Fibroblast of mammary gland (primary cell): ENCODE results near the gene HBM.

Source experiments
- DNase-seq: peaks from one replicate; pipeline ENCODE4 v3.0.0-alpha.2; 2010; ENCODE audit warnings: low read depth
- H3K4me3 ChIP-seq: 2 replicates; pipeline ENCODE4 v1.5.1; 2011; ENCODE audit warnings: low read depth, mild to moderate bottlenecking, low read length, moderate library complexity; ENCODE audit not compliant: control insufficient read depth
- TF ChIP-seq, protein P1 (sequence below): conservative IDR thresholded peaks from 2 replicates; pipeline ENCODE4 v1.5.1; 2011; ENCODE audit warnings: low read depth, low read length, inconsistent platforms; ENCODE audit not compliant: control insufficient read depth, insufficient read depth

The HBM gene

DNA sequence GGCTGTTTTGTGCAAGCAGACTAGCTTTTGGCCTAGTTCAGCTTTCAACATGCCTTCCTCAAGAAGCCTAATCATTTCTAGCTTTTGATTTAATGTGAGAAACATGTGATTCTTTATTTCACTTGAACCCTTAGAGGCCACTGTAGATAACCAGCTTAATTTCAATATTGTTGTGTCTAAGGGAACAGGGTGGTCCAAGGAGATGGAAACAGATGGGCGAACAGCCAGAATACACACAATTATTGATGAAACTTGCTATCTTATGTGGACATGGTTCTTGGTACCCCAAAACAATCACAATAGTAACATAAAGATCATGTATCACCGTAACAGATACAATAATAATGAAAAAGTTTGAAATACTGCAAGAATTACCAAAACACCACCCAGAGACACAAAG is 32.1 kb upstream of the HBM start:
- no peak for DNase-seq
- H3K4me3 ChIP-seq: no peak overlapping the region
- TF ChIP-seq, protein P1, sequence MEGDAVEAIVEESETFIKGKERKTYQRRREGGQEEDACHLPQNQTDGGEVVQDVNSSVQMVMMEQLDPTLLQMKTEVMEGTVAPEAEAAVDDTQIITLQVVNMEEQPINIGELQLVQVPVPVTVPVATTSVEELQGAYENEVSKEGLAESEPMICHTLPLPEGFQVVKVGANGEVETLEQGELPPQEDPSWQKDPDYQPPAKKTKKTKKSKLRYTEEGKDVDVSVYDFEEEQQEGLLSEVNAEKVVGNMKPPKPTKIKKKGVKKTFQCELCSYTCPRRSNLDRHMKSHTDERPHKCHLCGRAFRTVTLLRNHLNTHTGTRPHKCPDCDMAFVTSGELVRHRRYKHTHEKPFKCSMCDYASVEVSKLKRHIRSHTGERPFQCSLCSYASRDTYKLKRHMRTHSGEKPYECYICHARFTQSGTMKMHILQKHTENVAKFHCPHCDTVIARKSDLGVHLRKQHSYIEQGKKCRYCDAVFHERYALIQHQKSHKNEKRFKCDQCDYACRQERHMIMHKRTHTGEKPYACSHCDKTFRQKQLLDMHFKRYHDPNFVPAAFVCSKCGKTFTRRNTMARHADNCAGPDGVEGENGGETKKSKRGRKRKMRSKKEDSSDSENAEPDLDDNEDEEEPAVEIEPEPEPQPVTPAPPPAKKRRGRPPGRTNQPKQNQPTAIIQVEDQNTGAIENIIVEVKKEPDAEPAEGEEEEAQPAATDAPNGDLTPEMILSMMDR: no peak

DNA sequence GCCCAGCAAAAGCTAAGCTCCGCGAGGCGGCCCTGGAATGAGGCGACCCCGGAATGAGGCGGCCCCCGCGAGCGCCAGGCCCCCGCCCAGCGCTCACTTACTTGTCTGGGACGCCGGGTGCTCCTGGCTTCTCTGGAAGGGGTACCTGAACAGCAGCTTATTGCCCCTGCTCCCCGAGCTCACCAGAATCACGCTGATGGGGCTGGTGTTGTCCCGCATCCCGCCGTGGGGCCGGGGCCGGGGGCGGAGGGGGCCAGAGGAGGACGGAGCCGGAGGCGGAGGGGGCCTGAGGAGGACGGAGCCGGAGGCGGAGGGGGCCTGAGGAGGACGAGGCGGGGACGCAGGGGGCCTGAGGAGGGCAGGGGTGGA is 27.7 kb upstream of the HBM start:
- TF ChIP-seq, protein P1: no peak
- DNase-seq: no peak
- H3K4me3 ChIP-seq: peak overlapping the region; percentile 70

DNA sequence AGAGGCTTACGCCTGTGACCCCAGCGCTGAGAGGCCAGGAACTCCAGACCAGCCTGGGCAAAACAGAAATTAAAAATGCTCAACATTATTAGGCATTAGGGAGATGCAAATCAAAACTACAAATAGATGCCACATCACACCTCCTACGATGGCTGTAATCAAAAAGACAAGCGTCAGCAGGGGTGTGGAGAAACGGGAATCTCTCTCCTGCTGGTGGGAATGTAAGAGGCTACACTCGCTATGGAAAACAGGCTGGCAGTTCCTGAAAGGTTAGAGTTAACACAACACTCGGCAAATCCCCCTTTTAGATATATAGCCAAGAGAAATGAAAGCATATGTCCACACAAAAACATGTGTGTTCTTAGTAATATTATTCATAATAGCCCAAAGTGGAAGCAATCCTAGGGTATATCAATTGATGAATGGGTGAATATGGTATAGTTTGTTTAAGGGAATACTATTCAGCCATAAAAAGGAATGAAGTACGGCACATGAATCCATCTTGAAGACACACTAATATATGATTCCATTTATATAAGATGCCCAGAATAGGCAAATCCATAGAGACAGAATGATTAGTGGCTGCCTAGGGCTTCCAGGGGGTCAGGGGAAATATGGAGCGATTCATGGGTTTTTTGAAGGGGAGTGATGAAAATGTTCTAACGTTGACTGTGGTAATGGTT is 25.5 kb upstream of the HBM start:
- TF ChIP-seq, protein P1: no peak
- no peak for DNase-seq
- no peak overlapping the region for H3K4me3 ChIP-seq

DNA sequence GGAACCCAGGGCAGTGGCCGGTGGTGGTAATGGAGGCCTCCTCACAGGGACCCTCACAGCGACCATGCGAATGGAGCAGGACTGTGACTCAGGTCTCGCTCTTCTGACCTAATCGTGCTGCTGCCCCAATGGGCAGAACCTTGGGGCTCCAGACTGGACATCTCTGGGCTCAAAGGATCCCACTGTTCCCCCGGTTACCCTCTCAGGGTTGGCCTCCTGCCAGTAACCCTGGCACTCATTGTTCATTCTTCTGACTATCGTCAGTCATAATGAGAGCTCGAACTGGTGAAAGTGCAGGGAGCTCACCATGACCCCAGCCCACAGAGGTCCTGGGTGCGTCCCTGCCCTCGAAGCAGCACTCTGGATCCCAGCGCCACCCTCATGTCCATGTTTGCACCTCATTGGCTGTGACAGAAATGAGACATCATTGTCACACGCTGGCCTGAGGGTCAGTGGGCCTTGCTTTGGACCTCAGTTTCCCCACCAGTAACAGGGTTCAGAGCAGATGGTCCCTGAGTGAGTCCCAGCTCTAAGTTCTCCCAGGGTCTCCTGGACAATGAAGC is 23.3 kb upstream of the HBM start:
- DNase-seq: no peak
- TF ChIP-seq, protein P1: no peak
- H3K4me3 ChIP-seq: no peak overlapping the region

DNA sequence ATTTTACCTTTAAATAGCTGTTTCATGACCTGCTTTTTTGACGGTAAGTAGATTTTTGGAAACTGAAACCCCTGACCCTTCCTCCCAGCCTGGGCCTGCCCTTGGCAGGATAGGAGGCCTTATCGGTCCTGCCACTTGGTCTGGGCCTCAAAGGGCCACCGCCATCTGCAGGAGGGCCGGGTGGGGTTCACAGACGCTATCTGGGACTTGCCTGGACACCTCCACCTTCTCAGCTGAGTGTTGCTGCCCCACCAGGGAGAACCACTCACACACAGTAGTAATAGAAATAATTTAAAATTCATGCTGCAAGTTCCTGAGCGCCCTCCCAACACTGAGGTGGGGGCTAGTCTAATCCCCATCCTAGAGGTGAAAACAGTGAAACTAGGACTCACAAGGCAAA is 22.7 kb upstream of the HBM start:
- TF ChIP-seq, protein P1: no peak
- no peak overlapping the region for H3K4me3 ChIP-seq
- no peak for DNase-seq

DNA sequence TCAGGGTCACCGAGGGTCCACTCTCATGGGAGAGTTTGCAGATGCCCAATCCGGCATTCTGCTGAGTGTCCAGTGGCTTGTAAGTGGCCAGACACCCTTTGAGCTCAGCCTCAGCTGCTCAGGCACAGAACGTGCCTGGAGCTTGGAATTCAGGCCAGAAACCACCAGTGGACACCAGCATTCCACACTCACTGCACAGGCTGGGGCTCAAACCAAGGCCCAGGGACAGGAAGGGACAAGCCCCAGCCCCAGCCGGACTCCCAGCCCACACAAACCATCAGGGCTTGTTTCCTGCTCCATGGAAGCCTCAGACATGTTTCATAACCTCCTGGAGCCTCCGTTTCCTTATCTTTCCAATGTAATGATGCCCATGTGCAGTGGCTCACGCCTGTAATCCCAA is 22.3 kb upstream of the HBM start:
- TF ChIP-seq, protein P1: no peak
- DNase-seq: no peak
- H3K4me3 ChIP-seq: no peak overlapping the region
